UCSD-AML1 (cell line): ENCODE results near the gene CCDC88B.
"Not testable (repeated sequence)": the region's sequence is repeated elsewhere in the genome, so short reads cannot be mapped to it uniquely, and the experiment has no call there.

ENCODE experiments used
- DNase-seq: peaks from one replicate; lab custom pipeline; 2025; ENCODE audit not compliant: unreplicated experiment; lab: John Stamatoyannopoulos, UW

The CCDC88B gene

DNA sequence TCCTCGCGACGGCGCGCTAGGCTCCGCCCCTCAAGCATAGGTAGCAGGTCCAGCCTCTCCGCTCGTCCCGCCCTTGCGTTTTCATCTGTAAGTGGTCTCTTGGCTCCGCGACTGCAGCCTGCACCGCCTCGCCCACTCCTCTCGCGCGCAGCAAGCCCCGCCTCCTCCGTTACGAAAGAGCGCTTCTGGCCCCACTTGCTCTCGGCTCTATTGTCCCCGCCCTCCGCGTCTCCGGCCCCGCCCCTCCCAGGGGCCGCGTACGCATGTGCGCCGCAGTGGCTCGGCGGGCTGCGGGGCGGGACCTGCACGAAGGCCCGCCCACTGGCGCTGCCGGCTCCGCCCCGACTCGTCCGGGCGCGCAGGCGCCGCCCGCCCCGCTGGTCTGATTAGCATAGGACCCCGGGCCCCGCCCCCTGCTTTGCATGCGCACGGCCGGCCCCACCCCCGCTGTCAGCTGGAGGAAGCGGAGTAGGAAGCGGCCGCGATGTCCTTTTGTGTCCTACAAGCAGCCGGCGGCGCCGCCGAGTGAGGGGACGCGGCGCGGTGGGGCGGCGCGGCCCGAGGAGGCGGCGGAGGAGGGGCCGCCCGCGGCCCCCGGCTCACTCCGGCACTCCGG is 34.8 kb upstream of the CCDC88B start, which contains the start of gene ESRRA:
Gene ESRRA (plus strand): TSS at position 450 of the 616 bp plus-strand sequence. CDS start 1,656 bp downstream, outside the sequence.
- DNase-seq, result peak; percentile 100

DNA sequence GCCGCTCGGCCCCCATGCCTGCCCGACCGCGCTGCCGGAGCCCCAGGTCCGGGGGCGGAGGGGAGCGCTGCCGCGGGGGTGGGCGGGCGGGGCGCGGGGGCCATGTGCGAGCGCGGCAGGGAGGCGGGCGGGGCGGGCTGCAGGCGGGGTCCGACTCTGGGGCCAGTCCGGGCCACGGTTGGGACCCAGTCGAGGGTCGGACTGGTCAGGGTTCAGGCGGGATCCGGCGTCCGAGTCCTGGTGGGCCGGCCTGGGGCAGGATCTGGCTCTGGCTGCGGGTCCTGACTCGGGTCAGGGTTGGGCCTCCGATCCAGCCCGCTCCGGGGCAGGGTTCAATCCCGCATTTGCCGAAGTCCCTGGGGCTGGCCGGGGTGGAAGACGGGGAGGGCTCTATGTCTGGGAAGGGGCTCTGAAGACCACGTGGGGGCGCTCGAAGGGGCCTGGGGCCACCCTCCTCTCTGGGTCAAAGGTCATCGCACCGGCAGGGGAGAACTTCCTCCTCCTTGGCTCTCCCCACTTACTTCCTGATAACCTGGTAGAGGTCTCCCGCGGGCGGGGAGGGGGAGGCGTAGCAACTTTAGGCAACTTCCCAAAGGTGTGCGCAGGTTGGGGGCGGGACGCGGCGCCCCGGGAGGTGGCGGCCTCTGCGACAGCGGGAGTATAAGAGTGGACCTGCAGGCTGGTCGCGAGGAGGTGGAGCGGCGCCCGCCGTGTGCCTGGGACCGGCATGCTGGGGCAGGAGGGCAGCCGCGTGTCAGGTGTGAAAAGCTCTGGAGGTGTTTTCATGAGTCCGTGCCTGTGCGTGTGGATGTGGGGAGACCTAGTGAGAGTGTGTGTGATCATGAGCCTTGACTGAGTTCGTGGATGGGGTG is 34.1 kb upstream of the CCDC88B start:
- DNase-seq, result peak; percentile 83

DNA sequence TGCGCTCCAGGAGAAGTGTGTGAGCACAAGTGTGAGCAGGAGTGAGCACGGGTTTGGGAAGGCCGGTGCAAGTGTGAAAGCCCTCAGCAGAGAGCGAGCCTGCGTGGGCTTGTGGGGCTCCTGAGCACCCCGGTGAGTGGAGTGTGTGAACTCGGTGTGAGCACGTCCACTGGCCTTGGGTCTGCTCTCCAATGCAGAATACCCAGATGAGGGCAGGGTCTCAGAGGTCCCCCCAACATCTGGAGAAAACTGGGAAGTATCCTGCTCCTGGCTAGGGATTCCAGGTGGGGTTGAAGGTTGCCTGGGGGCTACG is 33.5 kb upstream of the CCDC88B start:
- DNase-seq, result no peak

DNA sequence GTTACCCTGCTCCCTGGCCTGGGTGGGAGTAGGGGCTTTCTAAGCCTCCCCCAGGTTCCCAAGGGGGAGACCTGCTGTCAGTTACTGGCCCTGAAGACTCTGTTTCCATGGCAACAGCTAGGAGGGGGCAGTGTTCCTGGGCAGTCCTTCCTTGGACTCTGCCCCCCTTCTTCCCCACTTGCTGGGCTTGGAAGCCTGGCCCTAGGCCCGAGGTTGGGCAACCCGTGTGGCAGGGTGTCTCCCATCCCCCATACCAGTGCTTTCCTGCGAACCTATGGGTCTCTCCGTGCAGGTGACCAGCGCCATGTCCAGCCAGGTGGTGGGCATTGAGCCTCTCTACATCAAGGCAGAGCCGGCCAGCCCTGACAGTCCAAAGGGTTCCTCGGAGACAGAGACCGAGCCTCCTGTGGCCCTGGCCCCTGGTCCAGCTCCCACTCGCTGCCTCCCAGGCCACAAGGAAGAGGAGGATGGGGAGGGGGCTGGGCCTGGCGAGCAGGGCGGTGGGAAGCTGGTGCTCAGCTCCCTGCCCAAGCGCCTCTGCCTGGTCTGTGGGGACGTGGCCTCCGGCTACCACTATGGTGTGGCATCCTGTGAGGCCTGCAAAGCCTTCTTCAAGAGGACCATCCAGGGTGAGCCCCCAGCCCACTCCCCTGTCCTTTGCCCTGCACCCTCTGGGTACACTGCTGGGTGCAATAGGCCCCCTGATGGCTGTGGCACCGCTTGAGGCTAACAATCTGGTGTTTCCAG is 33.0 kb upstream of the CCDC88B start:
- DNase-seq, result no peak

DNA sequence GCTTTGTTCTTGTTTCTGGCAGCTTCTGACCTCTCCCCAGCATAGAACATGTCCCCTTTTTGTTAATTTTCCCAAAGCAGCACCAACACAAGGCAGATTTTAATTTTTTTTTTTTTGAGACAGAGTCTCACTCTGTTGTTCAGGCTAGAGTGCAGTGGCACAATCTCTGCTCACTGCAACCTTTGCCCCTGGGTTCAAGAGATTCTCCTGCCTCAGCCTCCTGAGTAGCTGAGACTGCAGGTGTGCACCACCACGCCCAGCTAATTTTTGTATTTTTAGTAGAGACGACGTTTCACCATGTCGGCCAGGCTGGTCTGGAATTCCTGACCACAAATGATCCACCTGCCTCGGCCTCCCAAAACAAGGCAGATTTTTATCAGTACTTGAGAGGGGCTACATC is 32.2 kb upstream of the CCDC88B start:
- DNase-seq, result not testable (repeated sequence)

DNA sequence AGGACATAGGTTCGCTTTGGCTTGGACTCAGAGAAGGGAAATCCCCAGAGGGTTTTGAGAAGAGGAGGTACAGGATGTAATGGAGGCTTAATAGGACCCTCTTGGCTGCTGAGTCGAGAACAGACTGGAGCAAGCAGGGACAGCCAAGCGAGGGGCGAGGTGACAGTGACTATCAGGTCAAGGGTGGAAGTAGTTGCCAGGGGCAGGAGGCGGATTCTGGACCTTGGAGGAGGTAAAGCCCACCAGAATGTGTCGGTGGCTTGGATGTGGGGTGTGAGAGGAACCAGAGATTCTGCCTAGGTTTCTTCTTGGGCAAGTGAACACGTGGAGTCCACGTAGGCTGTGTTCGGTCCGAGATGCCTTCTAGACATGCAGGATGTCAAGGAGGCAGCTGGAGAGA is 27.1 kb upstream of the CCDC88B start:
- DNase-seq, result no peak

DNA sequence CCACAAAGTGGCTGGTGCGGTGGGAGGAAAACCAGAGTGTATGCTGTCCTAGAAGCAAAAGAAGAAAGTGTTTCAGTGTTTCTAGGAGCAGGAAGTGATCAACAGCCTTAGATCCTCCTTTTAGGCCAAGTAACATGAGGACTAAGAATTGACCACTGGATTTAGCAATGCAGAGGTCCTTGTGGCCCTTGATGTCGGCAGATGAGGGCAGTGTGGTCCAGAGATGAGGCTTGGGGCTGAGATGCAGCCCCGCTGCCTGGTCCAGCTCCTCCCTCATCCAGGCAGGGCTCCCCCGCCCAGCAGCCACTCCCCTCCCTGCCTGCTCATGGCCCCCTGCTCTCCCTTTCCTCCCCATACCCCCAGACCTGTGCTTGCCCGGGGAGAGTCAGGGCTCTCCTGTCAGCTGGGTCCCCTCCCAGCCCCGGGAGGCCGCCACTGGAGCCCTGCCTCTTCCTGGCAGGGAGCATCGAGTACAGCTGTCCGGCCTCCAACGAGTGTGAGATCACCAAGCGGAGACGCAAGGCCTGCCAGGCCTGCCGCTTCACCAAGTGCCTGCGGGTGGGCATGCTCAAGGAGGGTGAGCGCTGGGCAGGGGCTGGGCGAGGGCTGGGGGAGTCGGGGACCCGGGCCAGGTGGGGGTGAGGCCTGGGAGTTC is 26.4 kb upstream of the CCDC88B start:
- DNase-seq, result no peak

DNA sequence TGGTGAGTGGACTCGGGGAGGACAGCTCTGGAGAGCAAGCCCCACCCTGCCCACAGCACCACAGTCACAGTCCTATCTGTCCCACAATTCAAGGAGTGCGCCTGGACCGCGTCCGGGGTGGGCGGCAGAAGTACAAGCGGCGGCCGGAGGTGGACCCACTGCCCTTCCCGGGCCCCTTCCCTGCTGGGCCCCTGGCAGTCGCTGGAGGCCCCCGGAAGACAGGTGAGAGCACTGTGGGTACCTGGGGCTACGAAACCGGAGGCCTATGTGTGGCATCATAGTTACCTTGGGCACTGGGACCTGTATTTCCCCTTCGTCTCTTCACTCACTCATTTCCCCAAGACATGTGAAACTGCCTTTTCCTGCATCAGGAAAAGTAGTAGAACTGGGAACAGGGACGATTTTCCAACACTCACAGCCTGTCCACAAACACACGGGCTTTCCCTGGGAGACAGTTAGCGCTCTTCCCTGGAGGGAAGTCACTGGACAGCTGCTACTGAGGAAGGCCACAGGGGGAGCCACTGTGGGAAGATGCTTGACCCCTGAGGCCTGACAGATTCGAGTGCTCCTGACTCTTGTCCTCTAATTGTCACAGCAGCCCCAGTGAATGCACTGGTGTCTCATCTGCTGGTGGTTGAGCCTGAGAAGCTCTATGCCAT is 25.7 kb upstream of the CCDC88B start:
- no peak for DNase-seq

DNA sequence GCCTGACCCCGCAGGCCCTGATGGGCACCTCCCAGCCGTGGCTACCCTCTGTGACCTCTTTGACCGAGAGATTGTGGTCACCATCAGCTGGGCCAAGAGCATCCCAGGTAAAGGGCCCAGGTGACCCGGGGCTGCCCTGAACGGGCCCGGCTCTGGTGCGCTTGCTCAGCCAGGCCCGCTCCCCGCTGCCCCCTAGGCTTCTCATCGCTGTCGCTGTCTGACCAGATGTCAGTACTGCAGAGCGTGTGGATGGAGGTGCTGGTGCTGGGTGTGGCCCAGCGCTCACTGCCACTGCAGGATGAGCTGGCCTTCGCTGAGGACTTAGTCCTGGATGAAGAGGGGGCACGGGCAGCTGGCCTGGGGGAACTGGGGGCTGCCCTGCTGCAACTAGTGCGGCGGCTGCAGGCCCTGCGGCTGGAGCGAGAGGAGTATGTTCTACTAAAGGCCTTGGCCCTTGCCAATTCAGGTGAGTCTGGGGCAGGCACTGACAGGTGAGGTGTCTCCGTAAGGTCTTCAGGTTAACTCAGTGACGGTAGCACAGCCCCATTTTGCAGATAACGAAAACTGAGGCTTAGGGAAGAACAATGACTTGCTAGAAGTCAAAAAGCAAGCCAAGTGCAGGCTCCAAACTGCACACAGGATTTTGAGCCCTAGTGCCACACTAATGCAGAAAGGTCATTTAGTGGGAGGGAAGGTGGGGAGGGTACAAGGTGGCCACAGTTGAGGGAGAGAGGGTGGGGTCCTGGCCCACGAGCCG is 25.0 kb upstream of the CCDC88B start:
- no peak for DNase-seq

DNA sequence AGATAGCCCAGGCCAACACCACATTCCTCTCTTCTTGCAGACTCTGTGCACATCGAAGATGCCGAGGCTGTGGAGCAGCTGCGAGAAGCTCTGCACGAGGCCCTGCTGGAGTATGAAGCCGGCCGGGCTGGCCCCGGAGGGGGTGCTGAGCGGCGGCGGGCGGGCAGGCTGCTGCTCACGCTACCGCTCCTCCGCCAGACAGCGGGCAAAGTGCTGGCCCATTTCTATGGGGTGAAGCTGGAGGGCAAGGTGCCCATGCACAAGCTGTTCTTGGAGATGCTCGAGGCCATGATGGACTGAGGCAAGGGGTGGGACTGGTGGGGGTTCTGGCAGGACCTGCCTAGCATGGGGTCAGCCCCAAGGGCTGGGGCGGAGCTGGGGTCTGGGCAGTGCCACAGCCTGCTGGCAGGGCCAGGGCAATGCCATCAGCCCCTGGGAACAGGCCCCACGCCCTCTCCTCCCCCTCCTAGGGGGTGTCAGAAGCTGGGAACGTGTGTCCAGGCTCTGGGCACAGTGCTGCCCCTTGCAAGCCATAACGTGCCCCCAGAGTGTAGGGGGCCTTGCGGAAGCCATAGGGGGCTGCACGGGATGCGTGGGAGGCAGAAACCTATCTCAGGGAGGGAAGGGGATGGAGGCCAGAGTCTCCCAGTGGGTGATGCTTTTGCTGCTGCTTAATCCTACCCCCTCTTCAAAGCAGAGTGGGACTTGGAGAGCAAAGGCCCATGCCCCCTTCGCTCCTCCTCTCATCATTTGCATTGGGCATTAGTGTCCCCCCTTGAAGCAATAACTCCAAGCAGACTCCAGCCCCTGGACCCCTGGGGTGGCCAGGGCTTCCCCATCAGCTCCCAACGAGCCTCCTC is 24.1 kb upstream of the CCDC88B start:
- DNase-seq, result not testable (repeated sequence)

DNA sequence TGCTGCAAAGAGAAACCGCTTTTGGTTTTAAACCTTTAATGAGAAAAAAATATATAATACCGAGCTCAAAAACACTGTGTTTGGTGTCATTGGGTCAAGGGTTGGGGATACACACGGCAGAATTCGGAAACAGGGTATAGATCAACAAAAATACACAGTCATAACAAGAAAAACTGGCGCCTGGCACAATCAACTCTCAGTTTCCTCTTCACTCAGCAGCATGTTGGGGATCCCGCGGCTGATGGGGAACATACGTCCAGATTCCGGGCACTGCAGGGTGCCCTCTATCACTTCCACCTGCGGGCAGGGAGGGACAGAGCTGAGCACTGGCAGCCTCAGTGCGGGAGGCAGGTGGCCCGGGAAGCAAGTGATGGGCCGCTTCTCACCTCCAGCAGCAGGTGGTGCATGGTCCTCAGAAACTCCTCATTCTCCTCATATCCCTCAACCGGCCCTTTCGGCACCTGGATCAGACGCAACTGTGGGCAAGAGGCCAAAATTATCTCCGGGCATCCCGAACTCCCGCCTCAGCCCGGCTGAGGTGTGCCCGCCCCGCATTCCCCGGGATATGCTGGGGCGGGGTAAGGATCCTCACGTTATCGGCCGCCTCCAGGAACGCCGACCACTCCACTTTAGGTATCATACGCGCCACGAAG is 23.2 kb upstream of the CCDC88B start:
- DNase-seq, result no peak

DNA sequence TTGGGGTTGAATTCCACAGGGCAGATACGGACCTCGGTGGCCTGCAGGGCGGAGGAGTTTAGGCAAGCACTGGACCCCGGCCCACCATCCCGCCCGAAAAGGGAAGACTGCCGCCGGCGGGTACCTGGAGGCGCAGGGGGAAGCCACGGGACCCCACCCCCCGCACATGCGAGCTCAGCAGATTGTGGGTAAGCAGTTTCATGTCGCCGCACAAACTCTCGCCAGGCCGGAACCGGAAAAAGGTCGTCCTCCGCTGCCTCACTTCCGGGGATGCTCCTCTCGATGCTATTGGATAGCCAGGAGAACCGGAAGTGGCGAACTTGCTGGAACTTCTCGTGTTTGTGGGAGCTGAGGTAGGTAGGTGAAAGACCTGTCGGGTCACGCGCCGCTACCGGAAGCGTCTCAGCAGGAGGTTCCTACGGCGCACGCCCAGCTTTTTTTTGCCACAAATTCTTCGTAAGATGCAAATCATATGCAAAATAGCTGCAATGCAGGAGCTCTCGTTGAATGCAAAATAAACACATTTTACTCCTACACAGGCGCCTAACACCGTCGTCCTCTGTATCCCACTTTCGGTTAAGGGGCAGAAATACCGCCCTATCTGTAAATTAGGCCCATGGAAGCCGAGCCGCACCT is 22.6 kb upstream of the CCDC88B start, which contains the start of gene TRMT112:
Gene TRMT112 (minus strand): TSS at position 235 of the 636 bp plus-strand sequence. CDS start 33 bp downstream, at position 202.
- DNase-seq, result peak; percentile 93

DNA sequence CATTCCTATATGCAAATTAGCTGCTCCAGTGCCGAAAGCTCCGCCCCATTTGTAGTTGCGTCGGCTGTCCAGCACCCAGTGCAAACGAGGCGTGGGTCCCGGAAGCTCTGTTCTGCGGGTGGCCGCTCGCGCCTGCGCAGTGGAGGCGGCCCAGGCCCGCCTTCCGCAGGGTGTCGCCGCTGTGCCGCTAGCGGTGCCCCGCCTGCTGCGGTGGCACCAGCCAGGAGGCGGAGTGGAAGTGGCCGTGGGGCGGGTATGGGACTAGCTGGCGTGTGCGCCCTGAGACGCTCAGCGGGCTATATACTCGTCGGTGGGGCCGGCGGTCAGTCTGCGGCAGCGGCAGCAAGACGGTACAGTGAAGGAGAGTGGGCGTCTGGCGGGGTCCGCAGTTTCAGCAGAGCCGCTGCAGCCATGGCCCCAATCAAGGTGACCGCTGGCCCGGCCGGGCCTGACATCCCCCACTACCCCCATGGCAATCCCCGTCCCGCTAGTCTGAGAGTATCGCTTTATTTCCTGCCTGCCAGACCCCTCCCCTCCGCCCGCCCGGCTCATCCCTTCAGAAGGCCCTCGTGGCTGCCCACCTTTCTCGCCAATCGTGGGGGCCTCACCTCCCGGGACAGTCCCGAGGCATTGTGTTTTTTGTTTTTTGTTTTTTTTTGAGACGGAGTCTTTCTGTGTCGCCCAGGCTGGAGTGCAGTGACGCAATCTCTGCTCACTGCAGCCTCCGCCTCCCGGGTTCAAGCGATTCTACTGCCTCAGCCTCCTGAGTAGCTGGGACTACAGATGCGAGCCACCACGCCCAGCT is 21.8 kb upstream of the CCDC88B start, which contains the start of gene PRDX5:
Gene PRDX5 (plus strand): TSS at position 161 of the 805 bp plus-strand sequence. CDS start 95 bp downstream, at position 256.
- DNase-seq, result peak; percentile 98

DNA sequence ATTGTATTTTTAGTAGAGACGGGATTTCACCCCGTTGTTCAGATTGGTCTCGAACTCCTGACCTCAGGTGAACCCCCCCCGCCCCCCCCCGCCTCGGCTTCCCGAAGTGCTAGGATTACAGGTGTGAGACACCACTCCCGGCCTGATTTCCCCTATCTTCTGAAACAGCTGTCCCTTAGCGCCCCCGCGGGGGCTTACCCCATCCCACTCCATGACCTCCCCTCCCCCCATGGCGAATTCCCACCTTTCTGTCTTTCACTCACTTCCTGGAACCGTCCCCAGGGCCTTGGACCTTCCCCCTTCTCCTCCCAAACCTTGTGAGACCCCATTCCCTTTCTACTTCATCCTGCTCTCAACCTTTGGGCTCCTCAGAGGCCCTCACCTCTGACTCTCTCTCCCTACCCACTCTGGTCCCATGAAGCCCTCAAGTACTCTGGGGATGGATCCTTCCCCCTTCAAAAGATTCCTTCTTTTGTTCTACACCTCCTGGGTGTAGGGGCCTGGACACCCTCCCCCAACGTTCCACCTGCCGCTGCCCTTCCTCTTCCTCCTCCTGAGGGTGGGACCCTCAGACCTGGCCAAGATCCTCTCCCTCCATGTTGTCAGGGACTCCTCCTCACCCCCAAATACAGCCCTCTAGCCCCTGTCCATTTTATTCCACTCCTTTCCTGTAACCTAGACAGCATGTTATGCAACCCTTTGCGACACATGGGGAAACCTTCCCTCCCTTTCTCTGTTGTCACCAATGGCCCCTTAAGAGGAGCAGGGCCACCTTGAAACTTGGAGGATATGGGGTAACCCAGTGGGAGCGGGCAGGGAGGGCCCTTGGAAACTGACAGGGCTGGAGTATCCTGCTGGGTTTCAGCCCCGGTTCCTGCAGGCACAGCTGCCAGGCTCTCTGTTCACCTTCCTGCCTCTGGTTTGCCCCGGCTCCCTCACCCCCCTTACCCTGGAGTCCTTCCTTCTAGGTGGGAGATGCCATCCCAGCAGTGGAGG is 20.9 kb upstream of the CCDC88B start:
- peak; percentile 20 for DNase-seq

DNA sequence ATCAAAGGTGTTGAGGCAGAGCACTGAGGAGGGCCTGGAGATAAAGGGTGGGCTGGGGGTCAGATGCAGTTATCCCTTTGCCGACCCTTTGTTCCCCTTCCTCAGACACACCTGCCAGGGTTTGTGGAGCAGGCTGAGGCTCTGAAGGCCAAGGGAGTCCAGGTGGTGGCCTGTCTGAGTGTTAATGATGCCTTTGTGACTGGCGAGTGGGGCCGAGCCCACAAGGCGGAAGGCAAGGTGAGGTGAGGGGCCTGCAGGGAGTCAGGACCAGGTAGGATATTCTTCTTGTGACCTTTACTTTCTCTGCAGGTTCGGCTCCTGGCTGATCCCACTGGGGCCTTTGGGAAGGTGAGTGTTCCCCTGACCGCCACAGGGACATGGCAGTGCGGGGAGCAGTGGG is 19.4 kb upstream of the CCDC88B start:
- no peak for DNase-seq

DNA sequence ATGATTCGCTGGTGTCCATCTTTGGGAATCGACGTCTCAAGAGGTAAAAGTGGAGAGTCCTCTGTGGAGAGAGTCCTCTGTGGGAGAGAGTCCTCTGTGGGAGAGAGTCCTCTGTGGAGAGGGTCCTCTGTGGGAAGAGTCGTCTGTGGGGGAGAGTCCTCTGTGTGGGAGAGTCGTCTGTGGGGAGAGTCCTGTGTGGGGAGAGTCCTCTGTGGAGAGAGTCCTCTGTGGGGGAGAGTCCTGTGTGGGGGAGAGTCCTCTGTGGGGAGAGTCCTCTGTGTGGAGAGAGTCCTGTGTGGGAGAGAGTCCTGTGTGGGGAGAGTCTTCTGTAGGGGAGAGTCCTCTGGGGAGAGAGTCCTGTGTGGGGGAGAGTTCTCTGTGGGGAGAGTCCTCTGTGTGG is 19.0 kb upstream of the CCDC88B start:
- DNase-seq, result no peak
